Measurements from ENCODE around the gene MEF2C.

Gene MEF2C

DNA sequence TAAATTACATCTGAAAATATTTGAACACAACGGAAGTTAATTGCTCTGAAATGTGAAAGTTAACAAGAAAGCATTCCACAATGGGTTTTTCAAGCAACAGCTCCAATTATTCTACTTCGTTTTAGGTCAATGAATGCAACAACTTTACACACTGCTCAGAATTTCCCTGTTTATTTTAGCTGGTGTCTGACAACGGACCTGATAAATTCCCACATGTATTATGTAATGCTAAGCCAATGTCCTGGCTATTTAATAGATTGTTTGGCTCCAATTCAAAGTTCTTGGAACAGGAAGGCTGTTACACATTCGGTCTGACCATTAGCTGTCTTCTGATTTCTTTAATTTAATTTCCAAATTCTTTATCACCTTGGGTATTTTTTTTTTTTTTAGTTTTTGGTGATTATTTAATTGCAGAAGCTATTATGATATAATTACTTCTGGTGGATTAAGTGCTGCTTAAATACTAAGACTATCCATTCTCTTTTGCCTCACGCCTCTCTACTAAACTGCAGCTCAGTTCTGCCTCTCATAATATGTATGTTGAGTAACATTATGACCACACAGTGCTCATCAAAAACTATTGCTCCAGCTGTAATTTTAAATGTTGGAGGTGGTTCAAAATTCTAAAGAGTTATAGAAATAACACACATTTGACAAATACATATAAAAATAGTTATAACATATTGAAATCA is 57.9 kb downstream of the MEF2C start:
- TF ChIP-seq TAF1 (IDR thresholded peaks at IDR 0.05; ENCODE audit: borderline replicate concordance, low read depth, low read length): no peak
- no peak for TF ChIP-seq POLR2AphosphoS5 (IDR thresholded peaks at IDR 0.05; ENCODE audit: low read depth, low read length)
- TF ChIP-seq POLR2A (IDR thresholded peaks at IDR 0.05; ENCODE audit: low read depth, low read length): no peak
- FAIRE-seq: peak; percentile 50
- no peak for DNase-seq (ENCODE audit: insufficient read length)

DNA sequence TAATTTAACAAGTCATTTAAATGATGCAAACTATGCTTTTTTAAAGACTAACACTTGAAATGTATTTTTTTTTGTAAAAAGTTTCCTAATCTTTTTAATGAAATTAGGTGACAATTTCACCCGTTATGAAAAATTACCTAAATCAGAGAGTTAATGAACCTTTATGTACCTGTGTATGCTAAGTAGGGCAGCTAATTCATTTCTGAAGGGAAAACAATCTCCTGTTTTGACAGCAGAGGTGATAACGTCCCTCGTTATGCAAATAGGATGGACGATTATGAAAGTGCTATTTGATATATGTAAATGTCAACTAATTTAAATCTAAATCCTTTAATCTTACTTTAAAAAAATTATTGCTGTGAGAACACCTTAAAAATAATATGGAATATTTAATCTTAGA is 58.8 kb downstream of the MEF2C start:
- TF ChIP-seq TAF1 (IDR thresholded peaks at IDR 0.05; ENCODE audit: borderline replicate concordance, low read depth, low read length): no peak
- no peak for TF ChIP-seq POLR2A (IDR thresholded peaks at IDR 0.05; ENCODE audit: low read depth, low read length)
- TF ChIP-seq POLR2AphosphoS5 (IDR thresholded peaks at IDR 0.05; ENCODE audit: low read depth, low read length): no peak
- no peak for DNase-seq (ENCODE audit: insufficient read length)
- FAIRE-seq: peak; percentile 78

DNA sequence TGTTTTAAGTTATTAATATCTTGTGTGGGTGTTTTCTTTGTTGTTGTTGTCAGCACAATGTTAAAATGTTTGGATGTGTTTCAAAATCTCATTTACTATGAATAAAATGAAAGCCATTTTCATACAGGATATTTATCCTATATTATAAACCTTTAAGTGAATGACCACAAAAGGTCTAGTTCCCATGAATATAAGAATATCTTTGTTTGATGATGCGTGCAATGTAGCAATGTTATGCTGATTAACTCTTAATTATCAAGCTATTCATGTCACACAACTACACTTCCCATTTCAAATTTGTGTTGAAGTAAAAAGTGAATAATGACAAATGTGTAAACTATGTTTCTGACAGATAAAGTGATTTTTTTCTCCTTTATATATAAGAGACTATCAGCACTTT is 59.8 kb downstream of the MEF2C start:
- FAIRE-seq (no peak), DNase-seq (ENCODE audit: insufficient read length) (no peak)
- TF ChIP-seq POLR2AphosphoS5 (IDR thresholded peaks at IDR 0.05; ENCODE audit: low read depth, low read length) (no peak), POLR2A (IDR thresholded peaks at IDR 0.05; ENCODE audit: low read depth, low read length) (no peak), TAF1 (IDR thresholded peaks at IDR 0.05; ENCODE audit: borderline replicate concordance, low read depth, low read length) (no peak)

DNA sequence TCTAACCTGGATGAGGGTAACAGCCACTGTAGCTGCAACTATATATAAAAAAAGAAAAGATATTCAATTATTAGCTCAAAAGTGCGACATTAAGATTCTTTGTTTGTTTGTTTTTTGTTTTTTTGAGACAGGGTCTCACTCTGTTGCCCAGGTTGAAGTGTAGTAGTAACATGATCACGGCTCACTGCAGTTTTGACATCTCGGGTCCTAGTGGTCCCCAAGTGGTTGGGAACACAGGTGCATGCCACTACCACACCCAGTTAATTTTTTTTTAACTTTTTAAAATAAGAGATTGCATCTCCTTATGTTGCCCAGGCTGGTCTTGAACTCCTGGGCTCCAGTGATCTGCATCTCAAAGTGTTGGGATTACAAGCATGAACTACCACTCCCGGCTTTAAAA is 61.8 kb downstream of the MEF2C start:
- FAIRE-seq (no peak), DNase-seq (ENCODE audit: insufficient read length) (no peak)
- no peak for TF ChIP-seq TAF1 (IDR thresholded peaks at IDR 0.05; ENCODE audit: borderline replicate concordance, low read depth, low read length)
- no peak for TF ChIP-seq POLR2A (IDR thresholded peaks at IDR 0.05; ENCODE audit: low read depth, low read length)
- no peak for TF ChIP-seq POLR2AphosphoS5 (IDR thresholded peaks at IDR 0.05; ENCODE audit: low read depth, low read length)

DNA sequence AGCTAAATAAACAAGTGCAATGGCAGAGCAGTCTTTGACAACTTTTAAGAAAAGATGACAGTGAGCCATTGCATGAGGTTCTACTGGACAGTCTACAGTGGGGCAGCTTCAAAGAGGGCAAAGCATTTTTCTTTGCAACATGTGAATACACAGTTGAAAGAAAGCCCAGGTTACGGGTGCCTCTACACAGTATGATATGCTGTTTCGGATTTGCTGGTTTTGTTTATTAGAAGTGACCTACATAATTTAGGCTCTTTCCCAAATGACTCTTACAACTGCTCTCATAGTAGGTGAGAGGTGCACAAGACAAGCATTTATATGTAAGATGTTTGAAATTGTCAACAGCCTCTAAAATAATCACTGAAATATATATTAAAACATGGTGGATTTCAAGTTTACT is 62.4 kb downstream of the MEF2C start:
- FAIRE-seq: peak; percentile 84
- TF ChIP-seq TAF1 (IDR thresholded peaks at IDR 0.05; ENCODE audit: borderline replicate concordance, low read depth, low read length): no peak
- TF ChIP-seq POLR2A (IDR thresholded peaks at IDR 0.05; ENCODE audit: low read depth, low read length): no peak
- no peak for TF ChIP-seq POLR2AphosphoS5 (IDR thresholded peaks at IDR 0.05; ENCODE audit: low read depth, low read length)

DNA sequence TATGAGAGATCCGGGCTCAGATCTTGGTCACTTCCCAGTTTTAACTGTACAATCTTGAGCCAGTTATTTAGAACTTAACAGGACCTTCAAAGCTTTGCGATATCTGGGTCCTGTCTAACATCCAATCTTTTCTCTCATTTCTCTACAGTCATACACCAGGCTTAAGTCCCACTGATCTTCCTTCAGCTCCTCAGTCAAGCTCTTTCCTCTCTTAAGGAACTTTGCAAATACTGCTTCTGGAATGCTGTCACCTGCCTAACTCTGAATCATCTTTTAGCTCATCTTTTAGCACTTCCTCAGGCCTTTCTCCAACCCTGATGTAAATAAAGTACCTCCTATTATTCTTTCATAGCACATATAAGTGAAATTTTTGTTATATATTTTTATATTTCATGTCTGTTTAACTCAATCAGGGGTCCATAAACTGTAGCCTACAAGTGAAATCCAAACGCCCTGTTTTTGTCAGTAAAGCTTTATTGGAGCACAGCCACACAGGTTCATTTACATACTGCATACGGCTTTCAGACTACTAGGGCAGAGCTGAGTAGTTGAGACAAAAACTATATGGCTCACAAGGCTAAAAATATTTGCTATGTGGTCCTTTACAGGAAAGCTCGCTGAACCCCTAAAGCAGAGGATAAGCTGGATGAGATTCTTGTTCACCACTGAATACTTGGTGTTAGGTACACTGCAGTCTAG is 63.5 kb downstream of the MEF2C start:
- no peak for TF ChIP-seq POLR2AphosphoS5 (IDR thresholded peaks at IDR 0.05; ENCODE audit: low read depth, low read length)
- no peak for TF ChIP-seq POLR2A (IDR thresholded peaks at IDR 0.05; ENCODE audit: low read depth, low read length)
- no peak for TF ChIP-seq TAF1 (IDR thresholded peaks at IDR 0.05; ENCODE audit: borderline replicate concordance, low read depth, low read length)
- DNase-seq (ENCODE audit: insufficient read length) (no peak), FAIRE-seq (peak; percentile 87)

More for the DNA sequence above, 62.4 kb downstream of the MEF2C start:
- DNase-seq (ENCODE audit: insufficient read length): no peak

DNA sequence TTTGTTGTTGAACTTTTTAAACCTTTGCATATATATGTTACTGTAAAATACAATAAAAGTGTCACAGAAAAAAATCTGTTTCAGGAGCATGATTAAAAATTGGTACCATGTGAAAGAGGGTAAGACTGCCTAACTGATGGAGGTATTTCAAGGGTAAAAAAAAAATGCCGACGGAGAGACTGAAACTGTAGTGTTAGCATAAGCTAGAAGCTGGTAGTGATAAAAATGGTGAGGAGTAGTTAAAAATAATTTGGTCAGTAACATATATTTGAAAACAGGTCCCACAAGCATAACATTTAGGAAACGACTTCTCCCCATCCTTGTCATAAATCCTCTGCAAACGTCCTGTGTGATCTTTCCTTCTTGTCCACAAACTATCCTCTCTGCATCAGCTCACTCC is 64.7 kb downstream of the MEF2C start:
- TF ChIP-seq POLR2AphosphoS5 (IDR thresholded peaks at IDR 0.05; ENCODE audit: low read depth, low read length): peak; percentile 56
- TF ChIP-seq TAF1 (IDR thresholded peaks at IDR 0.05; ENCODE audit: borderline replicate concordance, low read depth, low read length): no peak
- TF ChIP-seq POLR2A (IDR thresholded peaks at IDR 0.05; ENCODE audit: low read depth, low read length): 0 out of 2 replicates have a peak, but pooled peaks have one; percentile 18
- FAIRE-seq (peak; percentile 72), DNase-seq (ENCODE audit: insufficient read length) (no peak)

DNA sequence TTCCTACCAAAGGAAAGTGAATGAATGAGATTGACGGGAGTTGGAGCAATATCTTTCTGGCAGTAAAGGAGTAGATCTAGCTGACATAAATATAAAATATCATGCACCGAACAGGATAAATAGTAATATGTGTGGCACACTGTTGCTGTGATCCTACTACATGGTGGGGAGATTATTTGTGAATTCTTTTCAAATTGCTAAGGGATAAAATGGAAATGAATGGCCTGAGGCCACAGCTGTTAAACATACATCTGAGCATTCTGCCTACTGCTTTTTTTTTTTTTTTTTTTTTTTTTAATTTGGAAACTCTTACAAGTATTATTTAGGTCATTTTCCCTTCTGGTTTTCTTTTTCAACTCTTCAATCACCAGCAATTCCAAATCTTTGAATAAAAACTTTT is 66.8 kb downstream of the MEF2C start:
- DNase-seq (ENCODE audit: insufficient read length) (no peak), FAIRE-seq (no peak)
- TF ChIP-seq POLR2A (IDR thresholded peaks at IDR 0.05; ENCODE audit: low read depth, low read length): no peak
- TF ChIP-seq POLR2AphosphoS5 (IDR thresholded peaks at IDR 0.05; ENCODE audit: low read depth, low read length): no peak
- TF ChIP-seq TAF1 (IDR thresholded peaks at IDR 0.05; ENCODE audit: borderline replicate concordance, low read depth, low read length): no peak

DNA sequence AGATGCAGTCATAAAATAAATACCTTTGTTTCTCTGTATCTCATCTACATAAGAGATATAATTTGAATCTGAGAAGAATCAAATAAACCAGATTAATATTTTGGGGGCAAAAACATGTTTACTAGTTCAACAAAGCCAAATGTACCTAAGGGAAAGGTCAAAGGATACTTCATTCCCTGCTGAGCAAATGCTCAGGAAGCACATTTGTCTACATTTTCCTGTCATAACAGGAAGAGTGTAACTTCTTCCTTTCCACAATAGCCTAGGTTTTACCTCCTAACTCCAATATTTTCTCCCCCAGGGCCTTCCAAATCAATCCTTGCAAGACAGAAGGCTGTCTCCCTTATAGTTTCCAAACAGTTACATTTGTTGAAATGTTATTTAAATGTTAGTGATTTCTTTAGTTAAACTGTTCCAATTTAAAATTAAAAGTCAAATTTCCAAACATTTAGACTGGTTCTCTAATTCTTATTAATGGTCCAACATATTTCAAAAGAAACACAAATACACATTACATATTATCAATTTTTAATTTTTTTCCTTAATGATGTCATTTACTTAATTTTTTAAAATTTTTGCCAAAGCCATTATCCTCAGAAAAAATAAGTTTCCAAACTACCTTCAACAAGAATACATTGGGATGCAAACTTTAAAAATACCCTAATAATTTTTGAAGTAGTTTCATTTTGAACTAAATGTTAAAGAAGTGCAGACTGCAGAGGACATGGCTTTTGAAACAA is 67.8 kb downstream of the MEF2C start:
- FAIRE-seq (no peak), DNase-seq (ENCODE audit: insufficient read length) (no peak)
- TF ChIP-seq POLR2AphosphoS5 (IDR thresholded peaks at IDR 0.05; ENCODE audit: low read depth, low read length) (no peak), POLR2A (IDR thresholded peaks at IDR 0.05; ENCODE audit: low read depth, low read length) (no peak), TAF1 (IDR thresholded peaks at IDR 0.05; ENCODE audit: borderline replicate concordance, low read depth, low read length) (no peak)

DNA sequence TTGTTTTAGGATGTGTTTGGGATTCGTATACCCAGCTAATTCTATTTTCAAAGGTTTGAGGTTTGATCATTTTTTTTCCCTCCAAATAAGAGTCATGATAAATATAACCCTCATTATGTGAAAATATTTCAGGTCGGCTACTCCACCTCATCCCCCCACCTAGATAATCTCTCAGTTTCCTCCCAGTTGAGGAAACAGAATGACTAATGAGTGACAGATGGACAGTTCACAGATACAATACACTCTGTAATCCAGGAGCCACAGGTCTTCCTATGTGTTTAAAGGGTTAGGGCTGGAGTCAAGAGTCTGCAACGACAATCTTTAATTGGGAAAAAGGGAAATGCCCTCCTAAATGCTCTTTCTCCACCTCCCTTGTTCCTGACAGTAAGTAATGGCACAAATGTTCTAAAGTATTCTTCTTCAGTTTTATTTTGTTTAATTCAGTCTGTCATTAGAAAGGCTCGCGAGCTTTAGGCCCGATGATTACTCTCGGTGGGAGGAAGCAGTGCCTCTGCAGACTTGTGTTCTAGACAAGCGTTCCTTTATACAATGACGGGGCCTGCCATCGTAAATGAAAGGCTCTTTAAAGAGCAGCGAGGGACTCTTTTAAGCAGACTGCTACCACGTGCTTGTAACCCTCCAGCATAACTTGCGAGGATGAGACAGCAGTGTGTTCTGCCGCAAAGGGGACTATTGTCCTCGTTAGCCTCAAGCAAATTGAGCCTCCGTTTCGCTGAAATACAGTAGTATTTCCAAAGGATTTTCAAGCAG is 69.0 kb downstream of the MEF2C start:
- FAIRE-seq (peak; percentile 91), DNase-seq (ENCODE audit: insufficient read length) (no peak)
- TF ChIP-seq POLR2A (IDR thresholded peaks at IDR 0.05; ENCODE audit: low read depth, low read length) (no peak), POLR2AphosphoS5 (IDR thresholded peaks at IDR 0.05; ENCODE audit: low read depth, low read length) (no peak), TAF1 (IDR thresholded peaks at IDR 0.05; ENCODE audit: borderline replicate concordance, low read depth, low read length) (no peak)

DNA sequence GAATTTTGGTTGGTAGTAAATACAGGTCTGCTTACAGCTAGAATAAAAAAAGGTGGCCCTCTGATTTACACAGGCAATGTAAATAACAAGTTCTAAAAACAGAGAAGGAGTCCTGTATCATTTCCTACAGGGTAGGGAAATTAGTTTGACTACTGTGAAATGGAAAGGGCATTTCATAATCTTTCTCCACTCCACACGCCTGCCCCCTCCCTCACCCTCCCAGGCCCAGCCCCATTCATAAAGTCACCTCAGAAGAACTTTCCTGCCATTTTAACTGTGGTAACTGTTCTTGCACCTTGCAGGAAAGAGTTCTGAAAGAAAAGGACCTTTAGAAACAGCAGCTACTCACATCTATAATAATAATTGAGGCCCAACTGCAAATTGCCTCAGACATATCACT is 69.7 kb downstream of the MEF2C start:
- DNase-seq (ENCODE audit: insufficient read length): no peak
- peak; percentile 53 for FAIRE-seq
- TF ChIP-seq POLR2AphosphoS5 (IDR thresholded peaks at IDR 0.05; ENCODE audit: low read depth, low read length) (no peak), TAF1 (IDR thresholded peaks at IDR 0.05; ENCODE audit: borderline replicate concordance, low read depth, low read length) (no peak), POLR2A (IDR thresholded peaks at IDR 0.05; ENCODE audit: low read depth, low read length) (no peak)
